HG02678 (cell line): ENCODE results near the gene MRPL3.
"Not testable (repeated sequence)": the region's sequence is repeated elsewhere in the genome, so short reads cannot be mapped to it uniquely, and the experiment has no call there.

Source experiments
- ATAC-seq: cut with Tn5 transposase; IDR thresholded peaks from one replicate; pipeline ENCODE4 v1.9.1; 2021; ENCODE audit warnings: mild to moderate bottlenecking, moderate library complexity; ENCODE audit not compliant: unreplicated experiment

The MRPL3 gene

GRCh38 chr3:131501949-131502348 lies 822 bp downstream of the MRPL3 start:
- no peak for ATAC-seq

- no peak for ATAC-seq
Measured at GRCh38 chr3:131494706-131495105, 8.1 kb downstream of the MRPL3 start.

GRCh38 chr3:131491775-131492174 lies 11.0 kb downstream of the MRPL3 start:
- ATAC-seq = no peak

- no peak for ATAC-seq
Measured at GRCh38 chr3:131491084-131491483, 11.7 kb downstream of the MRPL3 start.

GRCh38 chr3:131486545-131486944 lies 16.2 kb downstream of the MRPL3 start:
- not testable (repeated sequence) for ATAC-seq

- ATAC-seq = no peak
Measured at GRCh38 chr3:131485119-131485518, 17.7 kb downstream of the MRPL3 start.

GRCh38 chr3:131484496-131485111 lies 18.2 kb downstream of the MRPL3 start:
- no peak for ATAC-seq

- no peak for ATAC-seq
Measured at GRCh38 chr3:131480116-131480515, 22.7 kb downstream of the MRPL3 start.

- no peak for ATAC-seq
Measured at GRCh38 chr3:131477813-131478212, 25.0 kb downstream of the MRPL3 start.

GRCh38 chr3:131474115-131474514 lies 28.7 kb downstream of the MRPL3 start:
- no peak for ATAC-seq

- ATAC-seq = no peak
Measured at GRCh38 chr3:131470377-131470776, 32.4 kb downstream of the MRPL3 start.

GRCh38 chr3:131458653-131459052 lies 44.1 kb downstream of the MRPL3 start:
- no peak for ATAC-seq

- no peak for ATAC-seq
Measured at GRCh38 chr3:131457220-131457619, 45.6 kb downstream of the MRPL3 start.

GRCh38 chr3:131454501-131454900 lies 48.3 kb downstream of the MRPL3 start:
- ATAC-seq = no peak

- no peak for ATAC-seq
Measured at GRCh38 chr3:131453533-131453932, 49.2 kb downstream of the MRPL3 start.

GRCh38 chr3:131447349-131447748 lies 55.4 kb downstream of the MRPL3 start:
- no peak for ATAC-seq

- no peak for ATAC-seq
Measured at GRCh38 chr3:131444180-131444579, 58.6 kb downstream of the MRPL3 start.

GRCh38 chr3:131439084-131439483 lies 63.7 kb downstream of the MRPL3 start:
- ATAC-seq = no peak

GRCh38 chr3:131435000-131435399 lies 67.8 kb downstream of the MRPL3 start:
- ATAC-seq = no peak

- no peak for ATAC-seq
Measured at GRCh38 chr3:131432441-131432840, 70.3 kb downstream of the MRPL3 start.

- no peak for ATAC-seq
Measured at GRCh38 chr3:131431754-131432153, 71.0 kb downstream of the MRPL3 start.

GRCh38 chr3:131427226-131427625 lies 75.5 kb downstream of the MRPL3 start:
- no peak for ATAC-seq

GRCh38 chr3:131421957-131422498 lies 80.7 kb downstream of the MRPL3 start:
- ATAC-seq = no peak
